Activated CD4-positive, alpha-beta memory T cell treated with anti-CD3 and anti-CD28 coated beads for 36 hours (primary cell): ENCODE results near the gene LRMDA. TPM values are rescaled to one million over a fixed set of nuclear protein-coding genes. Genes with fewer than 3 reads are reported as not detected.

ENCODE experiments used
- CTCF ChIA-PET: fragments of 350-600 bp; sonication (Branson Sonifier 250); formaldehyde crosslinking; loops from one replicate; lab custom pipeline; 2021; ENCODE audit warnings: antibody characterized with exemption, inconsistent platforms; lab: Charles Lee
- POLR2A ChIA-PET: fragments of 350-600 bp; sonication (Branson Sonifier 250); formaldehyde crosslinking; loops from one replicate; lab custom pipeline; 2021; ENCODE audit warnings: antibody characterized with exemption; lab: Charles Lee
- DNase-seq: peaks from one replicate; pipeline ENCODE4 v3.0.0-alpha.2; 2020
- H3K27ac Mint-ChIP-seq: one replicate; pipeline ENCODE4 v1.8.0; 2021; ENCODE audit warnings: mixed read lengths
- H3K27me3 Mint-ChIP-seq: one replicate; pipeline ENCODE4 v1.8.0; 2021; ENCODE audit warnings: mixed read lengths
- H3K36me3 Mint-ChIP-seq: one replicate; pipeline ENCODE4 v1.8.0; 2021; ENCODE audit warnings: mixed read lengths
- H3K4me1 Mint-ChIP-seq: one replicate; pipeline ENCODE4 v1.8.0; 2021; ENCODE audit warnings: low read depth, mixed read lengths
- H3K4me3 Mint-ChIP-seq: one replicate; pipeline ENCODE4 v1.8.0; 2021; ENCODE audit warnings: mild to moderate bottlenecking, mixed read lengths
- H3K9me3 Mint-ChIP-seq: one replicate; pipeline ENCODE4 v1.8.0; 2021; ENCODE audit warnings: mixed read lengths
- intact Hi-C: fragments of 100-400 bp; cut with micrococcal nuclease; formaldehyde crosslinking; loops from one replicate; pipeline ENCODE4 v1.15.1; 2023
- total RNA-seq, 2 experiments: library from RNA; stranded (reverse); gene quantifications; one replicate each; pipeline ENCODE4 v1.2.3, GENCODE V29; 2021

Gene LRMDA
- total RNA-seq, 2 experiments from 2014 or later = not detected

- ChIA-PET CTCF (no interaction called here), POLR2A (no interaction called here)
- no peaks in the 10 kb centered on the region for H3K36me3 Mint-ChIP-seq
- no peak overlapping the region for H3K4me3 Mint-ChIP-seq
- intact Hi-C loops = no loop called here
- H3K4me1 Mint-ChIP-seq = no peaks in the 10 kb centered on the region
- H3K27ac Mint-ChIP-seq = no peak overlapping the region
- no peaks in the 10 kb centered on the region for H3K27me3 Mint-ChIP-seq
- no peak for DNase-seq
- peaks cover 4% of the 10 kb centered on the region for H3K9me3 Mint-ChIP-seq
These were observed 868.1 kb downstream of the LRMDA start for GRCh38 chr10:76299501-76299900.

- no peak for DNase-seq
- no peaks in the 10 kb centered on the region for H3K36me3 Mint-ChIP-seq
- ChIA-PET POLR2A (no interaction called here), CTCF (no interaction called here)
- H3K4me3 Mint-ChIP-seq = no peak overlapping the region
- H3K27ac Mint-ChIP-seq = no peak overlapping the region
- H3K4me1 Mint-ChIP-seq = no peaks in the 10 kb centered on the region
- H3K27me3 Mint-ChIP-seq = no peaks in the 10 kb centered on the region
- intact Hi-C loops = no loop called here
- H3K9me3 Mint-ChIP-seq = peaks cover 2% of the 10 kb centered on the region
These were observed 869.8 kb downstream of the LRMDA start for GRCh38 chr10:76301211-76301610.

GRCh38 chr10:76301950-76302349, 870.5 kb downstream of the LRMDA start:
- Mint-ChIP-seq H3K4me3 (no peak overlapping the region), H3K9me3 (no peaks in the 10 kb centered on the region), H3K4me1 (no peaks in the 10 kb centered on the region), H3K27me3 (no peaks in the 10 kb centered on the region), H3K36me3 (no peaks in the 10 kb centered on the region), H3K27ac (no peak overlapping the region)
- ChIA-PET POLR2A (no interaction called here), CTCF (no interaction called here)
- DNase-seq = no peak
- intact Hi-C loops = no loop called here

- no peak overlapping the region for H3K4me3 Mint-ChIP-seq
- no peaks in the 10 kb centered on the region for H3K27me3 Mint-ChIP-seq
- no peaks in the 10 kb centered on the region for H3K4me1 Mint-ChIP-seq
- no peak for DNase-seq
- no peaks in the 10 kb centered on the region for H3K36me3 Mint-ChIP-seq
- CTCF ChIA-PET = no interaction called here
- intact Hi-C loops = no loop called here
- POLR2A ChIA-PET = no interaction called here
- no peak overlapping the region for H3K27ac Mint-ChIP-seq
- no peaks in the 10 kb centered on the region for H3K9me3 Mint-ChIP-seq
These were observed 871.1 kb downstream of the LRMDA start for GRCh38 chr10:76302481-76302880.

GRCh38 chr10:76302961-76303630, 871.7 kb downstream of the LRMDA start:
- Mint-ChIP-seq H3K27ac (no peak overlapping the region), H3K4me1 (no peaks in the 10 kb centered on the region), H3K27me3 (no peaks in the 10 kb centered on the region), H3K4me3 (no peak overlapping the region), H3K9me3 (no peaks in the 10 kb centered on the region), H3K36me3 (no peaks in the 10 kb centered on the region)
- intact Hi-C loops = no loop called here
- ChIA-PET POLR2A (no interaction called here), CTCF (no interaction called here)
- DNase-seq = no peak

GRCh38 chr10:76303682-76304316, 872.4 kb downstream of the LRMDA start:
- CTCF ChIA-PET = no interaction called here
- H3K27me3 Mint-ChIP-seq = no peaks in the 10 kb centered on the region
- no peaks in the 10 kb centered on the region for H3K36me3 Mint-ChIP-seq
- H3K9me3 Mint-ChIP-seq = no peaks in the 10 kb centered on the region
- POLR2A ChIA-PET = no interaction called here
- DNase-seq = no peak
- no peaks in the 10 kb centered on the region for H3K4me1 Mint-ChIP-seq
- H3K27ac Mint-ChIP-seq = no peak overlapping the region
- H3K4me3 Mint-ChIP-seq = no peak overlapping the region
- intact Hi-C loops = no loop called here

GRCh38 chr10:76305930-76306615, 874.6 kb downstream of the LRMDA start:
- H3K27ac Mint-ChIP-seq = no peak overlapping the region

GRCh38 chr10:76306856-76307255, 875.4 kb downstream of the LRMDA start:
- no peaks in the 10 kb centered on the region for H3K36me3 Mint-ChIP-seq

More at GRCh38 chr10:76305930-76306615, 874.6 kb downstream of the LRMDA start:
- no peak for DNase-seq
- CTCF ChIA-PET = no interaction called here
- Mint-ChIP-seq H3K27me3 (no peaks in the 10 kb centered on the region), H3K4me3 (no peak overlapping the region), H3K9me3 (no peaks in the 10 kb centered on the region), H3K4me1 (no peaks in the 10 kb centered on the region), H3K36me3 (no peaks in the 10 kb centered on the region)
- intact Hi-C loops = no loop called here
- POLR2A ChIA-PET = no interaction called here

GRCh38 chr10:76309070-76309469, 877.6 kb downstream of the LRMDA start:
- CTCF ChIA-PET = no interaction called here
- H3K27ac Mint-ChIP-seq = no peak overlapping the region
- intact Hi-C loops = no loop called here

More at GRCh38 chr10:76306856-76307255, 875.4 kb downstream of the LRMDA start:
- H3K27me3 Mint-ChIP-seq = no peaks in the 10 kb centered on the region
- no peak overlapping the region for H3K27ac Mint-ChIP-seq
- H3K9me3 Mint-ChIP-seq = no peaks in the 10 kb centered on the region
- POLR2A ChIA-PET = no interaction called here
- intact Hi-C loops = no loop called here
- H3K4me1 Mint-ChIP-seq = no peaks in the 10 kb centered on the region
- CTCF ChIA-PET = no interaction called here
- DNase-seq = no peak
- H3K4me3 Mint-ChIP-seq = no peak overlapping the region

GRCh38 chr10:76309741-76310587, 878.5 kb downstream of the LRMDA start:
- Mint-ChIP-seq H3K4me1 (no peaks in the 10 kb centered on the region), H3K36me3 (no peaks in the 10 kb centered on the region), H3K27ac (no peak overlapping the region), H3K4me3 (no peak overlapping the region), H3K27me3 (no peaks in the 10 kb centered on the region), H3K9me3 (no peaks in the 10 kb centered on the region)
- intact Hi-C loops = no loop called here
- ChIA-PET POLR2A (no interaction called here), CTCF (no interaction called here)
- no peak for DNase-seq

More at GRCh38 chr10:76309070-76309469, 877.6 kb downstream of the LRMDA start:
- Mint-ChIP-seq H3K36me3 (no peaks in the 10 kb centered on the region), H3K27me3 (no peaks in the 10 kb centered on the region), H3K4me1 (no peaks in the 10 kb centered on the region), H3K9me3 (no peaks in the 10 kb centered on the region), H3K4me3 (no peak overlapping the region)
- no peak for DNase-seq
- POLR2A ChIA-PET = no interaction called here

GRCh38 chr10:76310588-76311080, 879.2 kb downstream of the LRMDA start:
- Mint-ChIP-seq H3K27ac (no peak overlapping the region), H3K27me3 (no peaks in the 10 kb centered on the region), H3K36me3 (no peaks in the 10 kb centered on the region), H3K4me1 (no peaks in the 10 kb centered on the region), H3K9me3 (no peaks in the 10 kb centered on the region), H3K4me3 (no peak overlapping the region)
- intact Hi-C loops = no loop called here
- no peak for DNase-seq
- ChIA-PET POLR2A (no interaction called here), CTCF (no interaction called here)
